Bone marrow (tissue), 2 donors: ENCODE measurements around the gene INO80C.

Experiments used
- DNase-seq, 2 donors: peaks; one replicate each; lab custom pipeline; 2025; lab: John Stamatoyannopoulos, UW

The INO80C gene

GRCh38 chr18:35497370-35498197 is at the start of gene INO80C:
Gene INO80C (minus strand): TSS chr18:35497960. CDS start chr18:35497874, 86 bp downstream.
- peak; percentile 86 to 95 for DNase-seq

- no peak for DNase-seq
Measured at GRCh38 chr18:35547008-35547605, 49.3 kb upstream of the INO80C start.

- no peak for DNase-seq
Measured at GRCh38 chr18:35542356-35542755, 44.6 kb upstream of the INO80C start.

GRCh38 chr18:35535297-35535696 is 37.5 kb upstream of the INO80C start:
- no peak for DNase-seq

- DNase-seq = no peak
Measured at GRCh38 chr18:35533916-35534405, 36.2 kb upstream of the INO80C start.

GRCh38 chr18:35528749-35529274 is 31.1 kb upstream of the INO80C start:
- no peak for DNase-seq

GRCh38 chr18:35526495-35527059 is 28.8 kb upstream of the INO80C start:
- DNase-seq = peak in 1 of 2 donors; percentile 48

- peak in 1 of 2 donors; percentile 54 for DNase-seq
Measured at GRCh38 chr18:35525795-35526494, 28.2 kb upstream of the INO80C start.

- DNase-seq = no peak
Measured at GRCh38 chr18:35524226-35524625, 26.5 kb upstream of the INO80C start.

- DNase-seq = no peak
Measured at GRCh38 chr18:35522130-35522959, 24.6 kb upstream of the INO80C start.

GRCh38 chr18:35521133-35521532 is 23.4 kb upstream of the INO80C start:
- DNase-seq = no peak

GRCh38 chr18:35519148-35519899 is 21.6 kb upstream of the INO80C start:
- DNase-seq = no peak

- no peak for DNase-seq
Measured at GRCh38 chr18:35517715-35518114, 20.0 kb upstream of the INO80C start.

- DNase-seq = no peak
Measured at GRCh38 chr18:35516789-35517188, 19.0 kb upstream of the INO80C start.

GRCh38 chr18:35516351-35516750 is 18.6 kb upstream of the INO80C start:
- no peak for DNase-seq

- no peak for DNase-seq
Measured at GRCh38 chr18:35515460-35516130, 17.8 kb upstream of the INO80C start.

- no peak for DNase-seq
Measured at GRCh38 chr18:35514752-35515459, 17.1 kb upstream of the INO80C start.

- no peak for DNase-seq
Measured at GRCh38 chr18:35514283-35514682, 16.5 kb upstream of the INO80C start.
